Measurements from ENCODE around the gene KSR1.
"Not testable (repeated sequence)": the region's sequence is repeated elsewhere in the genome, so short reads cannot be mapped to it uniquely, and the experiment has no call there.

The KSR1 gene

DNA sequence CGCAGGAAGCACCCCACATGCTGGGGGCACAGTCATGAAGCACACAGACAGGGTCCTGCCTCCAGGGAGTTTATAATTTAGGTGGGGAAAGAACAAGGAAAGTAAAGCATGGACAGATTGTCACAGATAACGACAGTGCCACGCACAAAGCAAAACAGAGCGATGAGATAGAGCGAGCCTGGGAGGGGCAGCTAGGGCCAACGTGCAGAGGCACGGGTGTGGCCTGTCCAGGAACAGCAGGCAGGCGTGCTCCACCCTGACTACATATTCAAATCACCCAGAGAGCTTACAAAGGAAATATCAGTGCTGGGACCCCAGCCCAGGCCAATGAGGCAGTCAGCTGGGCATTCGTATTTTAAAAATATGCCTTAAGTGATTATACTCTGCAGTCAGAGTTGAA lies 191.5 kb downstream of the KSR1 start:
- no peak for DNase-seq

DNA sequence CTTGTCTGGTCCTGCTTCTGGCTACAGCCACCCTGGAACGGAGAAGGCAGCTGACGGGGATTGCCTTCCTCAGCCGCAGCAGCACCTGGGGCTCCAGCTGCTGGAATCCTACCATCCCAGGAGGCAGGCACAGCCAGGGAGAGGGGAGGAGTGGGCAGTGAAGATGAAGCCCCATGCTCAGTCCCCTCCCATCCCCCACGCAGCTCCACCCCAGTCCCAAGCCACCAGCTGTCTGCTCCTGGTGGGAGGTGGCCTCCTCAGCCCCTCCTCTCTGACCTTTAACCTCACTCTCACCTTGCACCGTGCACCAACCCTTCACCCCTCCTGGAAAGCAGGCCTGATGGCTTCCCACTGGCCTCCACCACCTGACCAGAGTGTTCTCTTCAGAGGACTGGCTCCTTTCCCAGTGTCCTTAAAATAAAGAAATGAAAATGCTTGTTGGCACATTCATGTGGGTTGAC lies 192.9 kb downstream of the KSR1 start:
- not testable (repeated sequence) for DNase-seq

DNA sequence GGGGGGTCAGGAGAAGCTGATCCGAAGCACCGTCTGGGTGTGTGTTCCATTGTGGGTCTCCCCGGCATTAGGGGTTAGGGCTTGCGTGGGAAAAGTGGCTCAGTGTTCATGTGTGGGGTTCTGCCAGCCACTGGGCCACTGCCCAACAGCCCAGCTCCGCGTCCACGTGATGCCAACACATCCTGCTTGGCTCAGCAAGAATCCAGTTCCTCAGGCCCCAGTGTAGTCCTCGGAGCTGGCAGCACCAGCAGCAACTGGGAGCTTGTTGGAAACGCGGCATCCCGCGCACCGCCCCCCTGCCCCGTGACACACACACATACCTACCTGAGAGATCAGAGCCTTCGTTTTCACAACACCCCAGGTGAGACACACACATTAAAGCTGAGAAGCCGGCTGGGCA lies 193.7 kb downstream of the KSR1 start:
- DNase-seq: no peak

DNA sequence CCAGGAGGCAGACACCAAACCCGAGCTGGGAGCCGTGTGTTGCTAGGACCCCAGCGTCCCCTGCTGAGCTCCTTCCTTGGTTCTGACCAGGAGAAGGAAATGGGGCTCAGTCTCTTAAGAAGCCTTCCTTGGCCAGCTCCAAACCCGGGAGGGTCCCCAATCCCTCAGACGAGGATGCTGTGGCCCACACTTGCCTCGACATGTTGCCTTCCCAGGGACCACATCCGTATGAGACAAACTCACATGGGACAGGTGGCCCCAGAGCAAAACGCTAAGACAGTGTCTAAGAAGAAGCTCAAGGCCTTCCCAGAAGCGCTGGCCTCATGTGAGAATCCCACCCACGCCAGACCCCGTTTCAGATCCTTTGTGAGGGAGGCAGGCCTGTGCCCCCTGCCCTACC lies 194.6 kb downstream of the KSR1 start:
- no peak for DNase-seq

DNA sequence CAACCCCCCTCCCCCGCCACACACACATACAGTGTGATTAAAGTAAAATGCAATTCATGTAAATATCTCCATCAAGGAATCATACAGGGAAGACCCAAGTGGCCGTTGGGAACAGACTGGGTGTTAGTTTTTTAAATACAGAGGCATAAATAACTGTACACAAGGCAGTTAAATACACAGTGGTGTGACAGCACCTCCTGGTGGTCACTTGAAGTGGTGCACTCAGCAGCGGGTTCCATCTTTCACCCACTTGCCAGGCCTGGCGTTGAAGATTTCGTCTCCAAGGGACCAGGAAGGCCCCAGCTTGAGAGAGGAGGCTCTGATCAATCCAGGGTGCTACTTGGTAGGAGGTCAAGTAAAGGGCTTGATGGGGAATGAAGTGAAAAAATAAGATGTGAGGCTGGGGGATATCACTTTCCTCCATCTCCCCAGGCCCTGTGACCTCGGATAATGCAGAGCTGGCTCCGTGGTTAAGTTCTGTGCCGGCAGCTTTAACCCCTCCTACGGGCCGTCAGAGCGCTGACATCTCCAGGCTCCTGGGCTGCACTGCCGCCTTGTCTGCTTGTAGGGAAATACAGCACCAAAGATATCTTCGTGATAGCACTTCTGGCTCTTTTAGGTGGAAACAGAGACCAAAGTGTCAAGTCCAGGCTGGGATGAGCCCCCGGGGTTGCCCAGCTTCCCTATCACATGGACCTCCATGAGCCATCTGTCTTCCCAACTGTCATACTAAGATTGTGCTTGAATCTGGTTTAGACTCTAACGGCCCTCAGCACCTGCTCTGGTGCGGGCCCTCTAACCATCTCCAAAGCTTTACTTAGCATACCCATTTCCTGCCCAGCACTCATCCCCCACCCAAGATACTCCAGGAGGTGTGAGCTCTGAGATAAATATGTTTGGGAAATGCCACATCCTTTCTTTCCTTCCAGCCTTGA lies 195.4 kb downstream of the KSR1 start:
- no peak for DNase-seq

DNA sequence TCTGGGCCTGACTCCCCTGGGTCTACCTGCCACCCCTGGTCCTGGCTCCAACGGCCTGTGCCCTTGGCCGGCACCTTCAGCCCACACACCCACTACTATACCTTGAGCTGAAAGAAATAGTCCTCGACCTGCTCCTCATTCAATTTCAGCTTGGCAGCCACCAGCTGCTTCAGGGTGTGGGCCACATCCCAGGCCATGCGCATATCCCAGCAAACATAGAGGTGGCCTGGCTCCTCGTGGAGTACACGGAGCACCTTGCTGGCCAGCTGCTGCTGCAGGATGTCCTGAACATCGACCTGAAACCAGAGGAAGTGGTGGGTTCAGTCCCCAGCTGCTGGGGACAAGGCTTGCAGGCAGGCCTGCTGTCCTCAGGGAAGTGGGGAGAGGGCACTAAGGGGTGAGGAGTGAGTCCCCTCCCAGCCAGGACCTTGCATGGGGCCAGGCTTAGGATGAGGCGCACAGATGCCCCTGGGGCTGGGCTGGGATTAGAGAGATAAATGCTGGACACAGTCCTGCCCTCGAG lies 197.3 kb downstream of the KSR1 start:
- DNase-seq: not testable (repeated sequence)

DNA sequence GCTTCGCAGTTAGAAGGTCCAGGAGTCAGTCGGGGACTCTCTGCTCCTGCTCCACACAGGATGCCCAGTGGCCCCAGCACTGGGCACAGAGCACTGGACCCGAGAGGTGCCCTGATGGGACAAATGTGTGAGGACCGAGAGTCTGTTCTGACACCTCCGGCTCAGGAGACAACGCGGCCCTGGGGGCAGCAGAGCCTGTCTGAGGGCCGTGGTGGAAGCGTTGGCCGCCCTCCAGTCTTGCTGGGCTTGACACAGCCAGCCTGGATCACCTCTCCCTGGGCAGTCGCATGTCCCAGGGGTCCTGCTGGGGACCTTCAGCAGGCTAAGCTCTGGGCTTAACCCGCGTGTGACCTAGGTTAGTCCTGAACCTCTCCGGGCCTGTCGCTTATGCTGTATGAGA lies 197.9 kb downstream of the KSR1 start:
- DNase-seq: no peak

DNA sequence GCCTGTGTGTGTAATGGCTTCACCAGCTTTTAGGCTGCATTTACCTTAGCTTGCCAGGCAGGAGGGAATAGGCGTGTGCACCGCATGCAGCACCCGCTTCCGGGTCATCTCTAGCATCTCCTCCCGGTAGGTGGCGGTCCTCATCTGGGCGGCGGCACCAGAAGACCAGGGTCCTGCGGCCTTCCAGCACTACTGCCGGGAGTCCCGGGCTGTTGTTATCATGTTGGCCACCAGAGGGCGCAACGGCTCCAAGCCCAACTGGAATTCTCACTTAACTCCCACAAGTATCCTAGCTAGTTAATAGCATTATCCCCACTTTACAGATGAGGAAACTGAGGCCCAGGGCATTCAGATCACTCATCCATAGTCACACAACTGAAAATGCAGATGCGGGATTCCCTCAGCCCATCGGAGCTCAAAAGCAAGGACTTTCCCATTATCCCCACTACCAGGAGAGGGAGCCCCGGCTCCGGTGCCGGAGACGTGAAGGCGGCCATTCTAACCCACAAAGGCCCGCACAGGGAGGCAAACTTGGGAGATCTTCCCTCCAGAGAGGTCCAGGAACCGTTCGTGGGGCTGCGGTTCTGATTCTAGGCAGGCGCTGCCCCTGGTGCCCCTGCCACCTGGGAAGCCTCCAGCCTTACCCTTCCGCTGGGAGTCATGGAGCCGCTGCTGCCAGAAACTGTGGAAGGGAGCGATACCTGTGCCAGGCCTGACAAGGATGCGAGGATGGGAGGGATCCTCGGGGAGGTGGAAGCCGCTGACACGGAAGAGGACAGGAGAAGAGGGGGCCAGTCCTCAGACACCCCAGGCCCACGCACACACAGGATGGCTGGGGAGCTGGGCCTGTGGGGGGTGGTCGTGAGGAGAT lies 198.6 kb downstream of the KSR1 start:
- peak; percentile 99 for DNase-seq

DNA sequence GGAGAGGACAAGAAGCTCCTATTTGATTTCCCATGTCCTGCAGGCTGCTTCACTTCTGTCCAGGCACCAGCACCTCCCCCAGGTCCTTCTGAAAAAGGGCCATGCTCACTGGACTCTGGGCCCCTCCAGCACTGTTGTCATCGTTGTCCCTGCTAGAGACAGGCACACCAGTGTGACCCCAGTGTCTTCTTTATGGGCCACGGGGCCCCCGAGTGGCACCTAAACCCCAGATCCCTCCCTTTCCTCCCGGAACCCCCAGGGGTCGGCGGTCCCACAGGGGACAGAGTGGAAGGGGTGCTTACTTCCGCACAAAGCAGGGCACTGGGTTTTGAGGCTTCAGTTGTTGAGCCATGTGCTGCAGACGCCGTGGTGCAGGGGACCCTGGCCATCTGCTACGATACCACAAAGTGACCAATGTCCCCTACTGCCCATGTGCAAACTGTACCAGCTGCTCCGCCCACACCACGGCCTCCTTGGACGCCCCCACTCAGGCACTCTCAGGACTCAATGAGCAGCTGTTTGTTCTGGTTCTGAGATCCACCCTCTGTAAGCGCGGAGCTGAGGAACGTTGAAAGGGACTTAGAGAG lies 199.4 kb downstream of the KSR1 start:
- not testable (repeated sequence) for DNase-seq

DNA sequence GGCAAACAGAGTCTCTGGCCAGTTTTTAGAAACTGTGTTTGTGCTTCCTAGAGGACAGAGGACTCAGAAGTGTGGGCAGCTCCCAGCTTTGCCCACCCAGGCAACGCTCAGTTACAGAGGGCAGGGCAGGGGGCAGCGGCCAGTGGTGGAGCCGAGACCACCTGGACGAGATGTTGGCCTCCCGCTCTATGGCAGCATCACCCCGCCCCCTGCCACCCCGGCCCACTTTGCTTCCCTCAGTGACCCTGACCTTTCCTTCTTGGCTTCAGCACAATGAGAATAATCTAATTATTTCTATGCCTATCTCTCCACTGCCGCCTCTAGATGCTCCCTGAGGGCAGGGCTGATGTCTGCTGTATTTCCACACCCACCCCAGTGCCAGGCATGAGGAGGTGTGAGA lies 200.4 kb downstream of the KSR1 start:
- DNase-seq: not testable (repeated sequence)

DNA sequence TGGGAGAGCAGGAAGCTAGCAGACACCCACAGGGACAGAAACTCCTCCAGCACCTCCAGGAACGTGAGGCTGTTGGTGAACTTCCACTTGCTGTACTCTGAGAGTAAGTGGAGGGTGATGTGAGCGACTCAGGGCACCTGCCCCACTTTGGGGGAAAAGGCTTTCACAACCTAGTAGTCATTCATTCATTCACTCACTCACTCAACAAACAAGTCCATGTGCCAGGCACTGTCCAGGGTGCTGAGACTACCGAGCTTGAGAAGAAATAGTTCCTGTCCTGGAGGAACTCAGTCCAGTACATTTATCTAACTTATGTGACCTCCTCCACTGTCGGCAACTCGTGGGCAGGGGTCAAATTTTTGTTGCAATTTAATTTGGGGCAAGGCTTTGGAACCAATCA lies 201.4 kb downstream of the KSR1 start:
- no peak for DNase-seq

DNA sequence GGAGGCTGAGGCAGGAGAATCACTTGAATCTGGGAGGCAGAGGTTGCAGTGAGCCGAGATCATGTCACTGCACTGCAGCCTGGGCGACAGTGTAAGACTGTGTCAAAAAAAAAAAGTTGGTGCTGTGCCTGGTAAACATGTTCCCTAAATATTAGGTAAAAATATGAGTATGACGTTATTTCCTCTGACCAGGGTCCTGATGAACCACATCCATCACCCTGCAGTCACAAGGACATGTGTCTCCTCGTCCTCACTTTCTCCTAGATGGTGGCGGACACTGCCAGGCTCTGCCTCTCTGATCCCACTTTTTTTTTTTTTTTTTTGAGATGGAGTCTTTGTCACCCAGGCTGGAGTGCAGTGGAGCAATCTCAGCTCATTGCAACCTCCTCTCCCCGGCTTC lies 203.4 kb downstream of the KSR1 start:
- DNase-seq: no peak

DNA sequence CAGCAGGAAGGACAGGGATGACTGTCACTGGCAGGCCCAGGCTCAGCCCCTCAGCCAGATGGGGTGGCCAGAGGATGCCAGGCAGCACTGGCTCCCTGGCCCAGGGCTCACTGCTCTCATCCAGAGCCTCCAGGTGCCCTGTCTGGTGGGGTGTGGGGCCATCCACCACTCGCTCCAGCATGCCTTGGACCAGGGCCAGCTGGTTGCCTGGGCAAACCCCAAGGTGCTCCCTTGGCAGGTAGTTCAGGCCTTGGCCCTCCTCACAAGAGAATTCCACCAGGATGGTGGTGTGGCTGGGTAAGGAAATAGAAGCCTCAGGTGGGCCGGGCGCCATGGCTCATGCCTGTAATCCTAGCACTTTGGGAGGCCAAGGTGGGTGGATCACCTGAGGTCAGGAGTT lies 204.2 kb downstream of the KSR1 start:
- DNase-seq: no peak

DNA sequence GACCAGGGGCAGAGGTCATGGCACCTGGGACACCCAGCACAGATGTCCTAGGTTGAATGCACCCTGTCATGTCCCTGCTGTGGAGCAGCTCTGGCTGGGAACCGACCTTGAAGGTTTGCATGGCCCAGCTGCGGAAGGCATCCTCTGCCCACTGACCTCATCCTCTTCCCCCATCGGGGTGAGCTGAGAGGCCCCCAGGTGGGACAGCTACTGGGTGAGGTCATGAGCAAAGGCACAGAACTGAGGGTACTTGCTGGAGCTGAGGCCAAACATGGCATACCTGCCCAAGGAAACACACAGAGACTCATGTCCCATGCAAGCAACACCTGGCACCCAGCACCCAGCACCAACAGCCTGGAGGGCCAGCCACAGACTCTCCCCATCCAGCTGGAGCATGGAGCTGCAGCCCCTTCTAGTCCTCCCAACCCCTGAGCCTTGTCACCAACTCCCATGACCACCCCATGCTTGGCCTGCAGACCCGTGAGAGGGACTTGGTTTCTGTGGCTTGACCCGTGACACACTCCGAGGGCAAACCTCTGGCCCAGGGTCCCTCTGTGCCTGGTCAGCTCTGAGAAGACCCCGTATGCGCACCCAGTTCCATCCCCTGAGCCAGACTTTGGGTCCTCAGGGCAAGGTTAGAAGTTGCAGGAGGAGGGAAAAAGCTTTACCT lies 207.8 kb downstream of the KSR1 start:
- DNase-seq: no peak

DNA sequence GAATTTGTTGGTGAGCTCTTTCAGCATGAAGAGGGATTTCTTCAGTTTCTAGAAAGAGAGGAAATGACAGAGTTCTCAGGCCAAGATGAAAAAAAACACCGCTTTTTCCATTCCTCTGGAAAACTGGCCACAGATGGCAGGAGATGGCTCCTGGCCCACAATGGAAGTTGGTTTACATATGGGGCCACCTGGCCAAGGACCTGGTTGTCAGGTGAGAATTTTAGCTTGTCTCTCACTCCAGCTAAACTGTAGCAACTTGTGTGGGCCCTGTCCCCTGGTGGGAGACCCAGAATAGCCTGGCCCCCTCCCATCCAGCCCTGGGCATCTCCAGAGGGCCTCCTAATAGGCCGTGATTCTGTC lies 208.3 kb downstream of the KSR1 start:
- no peak for DNase-seq

DNA sequence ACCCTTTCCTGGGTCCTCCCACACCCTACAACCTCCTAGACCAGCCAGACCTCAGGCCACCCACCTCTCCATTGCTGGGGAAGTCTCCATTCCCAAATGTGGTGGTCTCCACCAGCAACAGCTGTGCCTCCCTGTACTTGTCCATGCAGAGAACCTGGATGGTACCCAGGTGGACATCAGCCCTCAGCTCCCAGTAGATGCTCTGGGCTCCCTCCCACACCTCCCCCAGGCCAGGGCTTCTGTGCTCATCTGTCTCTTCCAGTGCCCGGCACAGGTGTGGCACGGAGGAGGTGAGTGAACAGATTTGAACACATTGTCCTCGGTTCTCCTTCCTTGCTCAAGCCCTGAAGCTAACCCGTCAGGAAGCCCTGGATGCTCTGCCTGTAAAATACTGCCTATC lies 209.3 kb downstream of the KSR1 start:
- no peak for DNase-seq

DNA sequence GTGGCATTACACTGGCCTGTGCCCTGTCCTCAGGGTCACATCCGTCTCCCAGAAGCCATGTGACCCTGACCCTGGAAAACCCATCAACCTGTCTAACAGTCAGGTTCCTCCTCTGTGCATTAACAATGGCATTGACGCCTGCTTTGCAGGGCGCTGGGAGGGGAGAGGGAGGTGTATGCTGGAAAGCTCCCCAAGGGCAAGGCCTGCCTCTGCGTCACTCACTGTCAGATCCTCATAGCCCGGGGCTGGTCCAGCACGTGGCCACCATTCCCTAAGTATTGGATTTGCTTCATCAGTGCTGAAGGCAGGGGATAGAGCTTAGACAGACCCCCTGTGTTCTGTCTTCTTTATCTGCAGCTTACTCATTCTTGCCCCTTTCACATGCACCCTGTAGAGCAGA lies 210.0 kb downstream of the KSR1 start:
- DNase-seq: not testable (repeated sequence)

DNA sequence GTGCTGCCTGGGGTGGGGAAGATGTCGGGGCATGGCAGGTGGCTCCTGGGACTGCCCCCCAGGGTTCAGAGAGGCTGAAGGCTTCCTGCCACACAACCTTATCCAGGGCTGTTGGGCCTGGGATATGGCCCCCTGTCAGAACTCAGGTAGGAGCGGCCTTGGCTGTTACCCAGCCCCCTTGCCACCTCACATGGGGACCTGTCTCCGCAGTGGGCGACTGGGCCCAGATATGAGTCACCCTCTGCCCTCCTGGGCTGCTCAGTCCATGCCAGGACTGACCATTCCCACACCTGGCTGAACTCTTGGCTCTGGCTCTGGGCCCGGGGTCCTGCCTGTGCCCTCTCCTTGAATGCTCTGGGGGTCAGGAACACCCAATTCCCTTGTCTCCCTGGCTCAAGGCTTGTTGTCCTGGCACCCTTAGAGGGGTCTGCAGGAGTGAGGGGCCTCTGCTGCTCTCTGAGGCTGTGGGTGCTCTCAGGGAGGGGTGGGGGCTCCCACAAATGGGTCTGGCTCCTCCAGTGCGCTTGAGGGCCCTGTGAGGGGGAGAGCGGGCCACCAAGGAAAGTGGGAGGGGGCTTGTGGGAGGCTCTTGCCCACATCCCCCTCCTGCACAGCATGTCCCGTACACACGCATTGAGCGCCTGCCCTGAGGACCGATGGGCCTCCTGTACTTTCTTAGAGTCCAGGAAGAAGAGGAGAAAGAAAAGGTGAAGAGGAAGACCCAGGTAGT lies 210.7 kb downstream of the KSR1 start:
- DNase-seq: no peak

DNA sequence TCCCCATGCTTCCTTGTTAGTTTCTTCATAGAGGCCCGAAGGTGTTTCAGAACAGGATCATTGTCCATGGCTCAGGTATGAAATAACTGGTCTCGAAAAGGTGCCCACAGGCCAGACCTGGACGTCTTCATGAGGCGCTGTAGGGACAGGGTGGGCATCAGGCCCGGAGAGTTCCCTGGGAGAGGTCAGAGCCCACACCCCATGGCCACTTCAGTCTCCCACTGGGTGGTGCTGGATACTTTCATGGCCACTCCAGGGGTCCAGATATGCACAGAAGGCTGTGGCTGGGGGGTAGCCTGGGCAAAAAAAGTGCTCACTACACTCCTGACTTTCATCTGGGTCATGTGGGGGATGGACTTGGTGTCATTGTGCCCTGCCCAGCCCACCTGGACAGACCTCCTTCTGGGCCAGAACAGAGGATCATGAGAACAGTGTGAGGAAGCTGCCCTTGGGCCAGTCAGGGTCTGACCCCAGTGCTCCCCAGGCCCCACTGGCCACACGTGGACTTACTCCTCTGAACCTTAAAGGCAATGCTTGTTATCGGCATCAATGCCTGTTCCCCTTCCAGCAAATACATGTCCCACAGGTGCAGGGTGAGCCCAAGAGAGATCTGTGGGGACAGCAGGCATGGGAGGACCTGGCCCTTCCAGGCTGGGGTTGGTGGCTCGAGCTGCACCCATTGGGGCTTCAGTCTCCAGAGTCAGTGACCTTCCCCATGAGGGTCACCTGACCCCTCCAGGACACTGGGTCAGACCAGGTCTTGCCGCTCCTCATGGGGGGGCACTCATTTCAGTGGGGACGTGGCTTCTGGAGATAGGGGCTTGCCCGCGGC lies 211.6 kb downstream of the KSR1 start:
- no peak for DNase-seq

DNA sequence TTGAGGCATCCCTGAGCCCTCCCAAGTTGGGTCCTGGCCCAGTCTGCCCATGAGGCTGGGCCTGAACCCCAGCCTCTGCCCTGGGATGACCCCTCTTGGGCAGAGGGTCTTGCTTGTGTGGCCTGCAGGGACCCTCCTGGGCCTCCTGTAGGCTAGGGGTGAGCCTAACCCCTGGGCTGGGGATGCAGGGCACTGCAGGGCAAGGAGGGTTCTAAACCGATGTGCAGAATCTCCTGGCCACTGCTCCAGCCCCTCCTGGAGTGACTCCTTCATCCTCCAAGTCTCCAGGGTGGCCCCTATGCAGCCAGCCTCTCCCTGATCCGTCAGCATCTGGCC lies 212.2 kb downstream of the KSR1 start:
- no peak for DNase-seq

DNA sequence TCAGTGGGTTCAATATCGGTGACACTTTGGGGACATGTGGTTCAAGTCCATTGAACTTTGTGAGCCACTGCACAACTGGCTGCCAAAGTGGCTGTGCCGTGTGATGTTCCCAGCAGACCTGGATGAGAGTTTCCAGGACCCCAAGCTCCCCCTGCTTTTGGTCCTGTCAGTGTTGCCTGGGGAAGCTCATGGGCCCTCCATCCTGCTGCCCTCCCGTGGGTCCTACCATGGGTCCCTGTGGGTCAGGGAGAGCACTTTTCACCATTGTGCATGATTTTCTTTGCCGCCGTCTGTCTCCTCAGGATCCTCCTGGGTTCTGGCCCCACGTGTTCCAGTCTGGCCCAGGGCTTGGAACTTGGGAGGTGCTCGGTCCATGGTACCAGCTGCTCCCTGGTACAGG lies 212.9 kb downstream of the KSR1 start:
- no peak for DNase-seq
